NCI-H446 (cell line): ENCODE measurements around the gene MYO10.
"Not testable (repeated sequence)": the region's sequence is repeated elsewhere in the genome, so short reads cannot be mapped to it uniquely, and the experiment has no call there.

Experiments used
- DNase-seq, 2 experiments: peaks; one replicate each; lab custom pipeline; 2025; lab: John Stamatoyannopoulos, UW

Gene MYO10

GRCh38 chr5:16668631-16669030 is 267.5 kb downstream of the MYO10 start:
- no peak for DNase-seq

GRCh38 chr5:16668194-16668593 is 267.9 kb downstream of the MYO10 start:
- no peak for DNase-seq

DNA sequence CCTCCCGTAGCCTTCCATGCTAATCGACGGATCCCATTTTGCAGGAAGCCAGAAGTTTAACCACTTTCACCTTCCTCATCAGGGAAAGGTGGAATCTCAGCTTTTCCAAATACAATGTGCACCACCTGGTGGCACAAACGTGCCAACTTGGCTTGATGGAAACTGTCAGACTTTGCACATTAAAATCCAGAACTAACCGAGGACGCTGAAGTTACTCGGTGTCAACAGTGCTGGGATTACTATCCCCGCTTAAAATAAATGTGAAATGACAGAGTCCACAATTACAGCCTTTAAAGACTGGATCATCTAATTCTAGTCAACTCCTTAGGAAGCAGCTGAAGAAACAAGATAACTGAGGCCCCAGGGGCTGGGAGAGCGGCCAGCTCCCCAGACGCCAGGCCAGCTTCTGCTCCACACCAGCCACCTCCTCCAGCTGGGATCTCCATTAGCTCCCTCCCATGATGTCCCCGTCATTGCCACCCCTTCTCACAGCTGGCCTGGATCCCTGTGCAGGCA is 269.1 kb downstream of the MYO10 start:
- peak; percentile 8 to 41 for DNase-seq

- no peak for DNase-seq
These were observed 269.8 kb downstream of the MYO10 start for GRCh38 chr5:16666130-16666882.

- DNase-seq, result no peak
These were observed 270.5 kb downstream of the MYO10 start for GRCh38 chr5:16665601-16666000.

DNA sequence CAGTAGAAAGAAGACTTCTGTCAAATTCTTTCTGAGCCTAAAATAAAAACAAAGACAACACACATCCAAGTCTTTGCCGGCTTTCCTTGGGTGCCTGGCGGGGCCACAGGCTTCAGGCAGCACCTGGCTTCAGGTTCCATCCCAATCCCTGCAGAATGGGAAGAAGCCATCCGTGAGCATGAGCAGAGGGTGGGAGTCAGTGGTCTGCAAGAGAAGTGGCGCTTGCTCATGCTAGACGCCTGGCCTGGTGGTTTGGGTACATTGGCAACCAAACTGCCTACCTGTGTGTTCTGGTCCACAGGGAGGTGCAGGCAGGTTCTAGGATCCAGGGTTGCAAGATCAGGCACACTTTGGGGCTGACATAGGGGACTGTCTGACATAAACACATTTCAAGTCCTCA is 271.7 kb downstream of the MYO10 start:
- DNase-seq, result no peak

- no peak for DNase-seq
These were observed 272.2 kb downstream of the MYO10 start for GRCh38 chr5:16663840-16664239.

GRCh38 chr5:16661713-16662112 is 274.4 kb downstream of the MYO10 start:
- DNase-seq, result no peak

- no peak for DNase-seq
These were observed 275.1 kb downstream of the MYO10 start for GRCh38 chr5:16660982-16661381.

DNA sequence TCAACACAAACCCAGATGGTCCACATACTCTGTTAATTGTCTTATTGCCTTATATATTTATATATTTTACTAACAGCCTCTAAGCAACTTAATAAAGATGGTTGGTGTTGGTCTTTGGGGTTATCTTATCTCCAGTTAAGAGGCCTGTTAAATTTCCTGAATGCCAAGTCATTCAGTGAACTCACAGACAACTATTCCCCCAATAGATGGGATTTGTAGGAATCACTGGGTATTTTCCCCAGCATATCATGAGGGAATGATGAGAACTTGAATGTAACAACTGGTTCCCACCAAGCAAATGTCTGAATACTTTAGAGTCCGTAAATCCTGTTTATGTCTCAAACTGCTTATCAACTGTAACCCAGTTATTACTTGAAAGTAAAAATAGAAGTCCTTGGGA is 276.6 kb downstream of the MYO10 start:
- no peak for DNase-seq

DNA sequence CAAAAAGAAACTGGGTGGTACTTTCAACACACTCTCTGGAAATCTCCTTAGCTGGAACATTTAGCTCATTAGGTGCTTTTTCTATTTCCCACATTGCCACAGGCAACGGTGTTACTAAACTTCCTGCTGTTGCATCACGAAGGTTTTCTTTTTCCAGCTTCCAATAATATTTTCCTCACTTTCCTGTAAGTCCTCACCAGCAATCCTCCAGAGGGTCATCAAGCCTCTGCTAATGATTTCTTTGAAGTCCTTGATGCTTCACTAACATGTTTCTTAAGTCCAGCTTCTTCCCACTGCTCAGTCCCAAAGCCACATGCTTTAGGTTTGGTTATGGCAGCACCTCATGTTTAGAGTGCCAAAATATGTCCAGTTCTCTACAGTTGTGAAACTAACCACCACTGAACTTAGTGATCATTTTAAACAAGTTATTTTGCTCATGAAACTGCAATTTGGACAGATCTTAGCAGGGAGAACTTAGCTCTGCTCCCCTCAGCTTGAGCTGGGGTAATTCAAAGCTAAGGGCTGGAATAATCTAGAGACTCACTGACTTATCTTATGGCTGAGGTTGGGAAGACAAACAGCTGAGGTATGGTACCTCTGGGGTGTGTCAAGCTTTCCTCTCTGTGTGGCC is 279.4 kb downstream of the MYO10 start:
- no peak for DNase-seq

DNA sequence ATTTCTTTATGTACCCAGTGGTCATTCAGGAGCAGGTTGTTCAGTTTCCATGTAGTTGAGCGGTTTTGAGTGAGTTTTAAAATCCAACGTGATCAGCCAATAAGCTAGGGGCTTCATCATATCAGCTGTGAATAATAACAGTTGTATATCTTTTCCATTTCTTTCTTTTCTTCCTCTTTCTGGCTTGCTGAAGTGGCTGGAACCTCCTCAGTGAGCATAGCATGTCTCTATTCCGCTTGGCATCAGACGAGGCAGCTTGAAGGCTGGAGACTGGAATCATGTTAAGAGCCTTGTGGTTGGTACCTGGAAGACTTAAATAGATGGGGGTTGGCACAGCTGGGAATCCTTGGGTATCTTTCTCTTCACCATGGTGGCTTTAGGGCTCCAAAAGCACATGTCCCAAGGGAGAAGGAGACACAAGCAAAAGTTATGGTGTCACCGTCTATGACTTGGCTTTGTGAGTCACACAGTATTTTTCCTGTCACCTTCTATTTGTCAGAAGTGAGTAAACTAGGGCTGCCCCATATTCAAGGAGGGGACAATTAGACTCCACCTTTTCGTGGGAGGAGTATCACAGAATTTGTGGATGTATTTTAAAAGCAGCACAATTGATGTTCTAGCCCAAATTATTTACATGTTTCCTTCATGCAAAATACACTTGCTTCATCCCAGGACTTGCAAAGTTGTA is 281.3 kb downstream of the MYO10 start:
- no peak for DNase-seq

DNA sequence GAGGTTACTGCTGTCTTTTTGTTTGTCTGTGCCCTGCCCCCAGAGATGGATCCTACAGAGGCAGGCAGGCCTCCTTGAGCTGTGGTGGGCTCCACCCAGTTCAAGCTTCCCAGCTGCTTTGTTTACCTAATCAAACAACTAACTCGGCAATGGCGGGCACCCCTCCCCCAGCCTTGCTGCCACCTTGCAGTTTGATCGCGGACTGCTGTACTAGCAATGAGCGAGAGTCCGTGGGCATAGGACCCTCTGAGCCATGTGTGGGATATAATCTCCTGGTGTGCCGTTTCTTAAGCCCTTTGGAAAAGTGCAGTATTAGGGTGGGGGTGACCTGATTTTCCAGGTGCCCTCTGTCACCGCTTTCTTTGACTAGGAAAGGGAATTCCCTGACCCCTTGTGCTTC is 287.3 kb downstream of the MYO10 start:
- DNase-seq, result not testable (repeated sequence)

- no peak for DNase-seq
These were observed 291.7 kb downstream of the MYO10 start for GRCh38 chr5:16644301-16644889.

DNA sequence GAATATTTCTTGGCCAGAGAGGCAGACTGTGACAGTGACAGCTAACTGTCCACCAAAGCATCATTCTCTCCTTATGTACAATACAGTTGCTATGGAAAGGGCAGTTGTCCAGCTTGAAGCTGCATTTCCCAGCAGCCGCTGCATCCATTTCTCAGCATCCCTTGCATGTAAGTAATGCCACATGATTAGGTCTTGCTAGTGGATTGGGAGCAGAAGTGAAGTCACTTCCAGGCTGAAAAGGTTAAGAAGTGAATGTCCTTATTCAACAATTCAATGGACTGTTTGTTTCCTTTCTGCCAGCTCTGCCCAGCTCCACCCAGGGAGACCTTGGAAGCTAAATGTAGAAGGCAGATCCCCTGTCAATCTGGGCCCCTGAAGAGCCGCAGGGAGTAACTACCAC is 293.2 kb downstream of the MYO10 start:
- DNase-seq, result no peak

GRCh38 chr5:16639206-16639605 is 296.9 kb downstream of the MYO10 start:
- DNase-seq, result no peak

DNA sequence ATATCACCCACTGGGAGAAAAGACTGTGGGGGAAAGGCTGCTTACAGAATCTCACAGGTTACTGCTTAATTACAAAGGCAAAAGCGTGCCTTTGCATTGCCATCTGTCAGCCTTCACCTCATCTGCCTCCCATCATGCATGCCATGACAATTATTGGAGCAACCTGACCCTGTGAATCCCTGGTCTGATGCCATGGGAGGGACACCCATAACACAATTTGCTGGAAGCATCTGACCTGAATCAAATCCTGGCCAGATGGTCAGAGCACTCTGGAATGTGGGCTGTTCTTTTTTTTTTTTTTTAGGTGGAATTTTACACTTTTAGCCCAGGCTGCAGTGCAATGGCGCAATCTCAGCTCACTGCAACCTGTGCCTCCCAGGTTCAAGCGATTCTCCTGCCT is 307.7 kb downstream of the MYO10 start:
- peak in 1 of 2 experiments; percentile 61 for DNase-seq

GRCh38 chr5:16626696-16627264 is 309.3 kb downstream of the MYO10 start:
- DNase-seq, result no peak

DNA sequence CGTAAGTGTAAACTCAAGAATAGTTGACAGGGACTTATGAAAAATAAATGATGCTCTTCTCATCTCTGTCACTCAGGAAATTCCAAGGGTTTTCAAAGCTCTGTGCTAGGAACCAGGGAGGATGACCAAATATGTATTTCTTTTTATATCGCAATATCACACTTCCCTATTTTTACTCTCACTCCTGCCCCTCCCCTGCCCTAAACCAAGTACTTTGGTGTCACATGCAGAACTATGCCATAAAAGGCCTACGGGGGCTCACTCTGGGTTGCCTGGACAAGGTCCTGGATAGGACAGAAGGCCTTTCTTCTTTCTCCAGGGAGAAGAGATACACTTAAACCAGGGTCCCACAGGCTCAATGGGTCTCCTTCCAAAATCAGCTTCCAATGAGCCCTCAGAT is 311.0 kb downstream of the MYO10 start:
- no peak for DNase-seq

GRCh38 chr5:16619136-16619535 is 317.0 kb downstream of the MYO10 start:
- no peak for DNase-seq

- DNase-seq, result no peak
These were observed 317.8 kb downstream of the MYO10 start for GRCh38 chr5:16618138-16618897.
